K562 (cell line): ENCODE measurements around the gene RIMS3.

Experiments used
- EZH2 ChIP-seq: IDR thresholded peaks from 2 replicates; pipeline ENCODE4 v1.6.1; 2012; ENCODE audit warnings: low read depth, mild to moderate bottlenecking, inconsistent platforms, low read length, borderline replicate concordance
- GTF2F1 ChIP-seq: IDR thresholded peaks from 2 replicates; pipeline ENCODE4 v1.6.1; 2011; ENCODE audit warnings: low read depth, low read length, improper control_type of control experiment
- NR4A1 ChIP-seq, 2 experiments: fragments of 250-450 bp in 1 of 2; fragments of 450-650 bp in 1 of 2; sonication (Bioruptor Pico) in 1 of 2; IDR thresholded peaks; 2 replicates each; pipeline versions ENCODE4 v1.4.0 to v1.6.1; 2016 to 2020; ENCODE audit warnings: mild to moderate bottlenecking in 2 of 2, missing compliant biosample characterization in 1 of 2, missing genetic modification characterization in 1 of 2, moderate library complexity in 1 of 2
- POLR2AphosphoS5 ChIP-seq: IDR thresholded peaks from 2 replicates; pipeline ENCODE4 v1.6.1; 2011; ENCODE audit warnings: mild to moderate bottlenecking, low read depth, low read length, moderate library complexity; ENCODE audit not compliant: control insufficient read depth, insufficient read depth
- SMC3 ChIP-seq: conservative IDR thresholded peaks from 2 replicates; pipeline ENCODE4 v1.6.1; 2011; ENCODE audit warnings: low read depth, low read length, improper control_type of control experiment; ENCODE audit not compliant: insufficient read depth

- TF ChIP-seq NR4A1 (CRISPR knock-in tag; IDR thresholded peaks at IDR 0.05) (no peak), NR4A1 (tag; IDR thresholded peaks at IDR 0.05) (no peak), SMC3 (no peak), GTF2F1 (no peak), EZH2 (no peak), POLR2AphosphoS5 (no peak)
Observed at GRCh38 chr1:40662864-40663263, 2.6 kb downstream of the RIMS3 start.
